ENCODE results near the gene FGF2. TPM values are rescaled to one million over a fixed set of nuclear protein-coding genes. Genes with fewer than 3 reads are reported as not detected.

Gene FGF2
- total RNA-seq, 1 experiment from 2014 or later, result 3.8 TPM

DNA sequence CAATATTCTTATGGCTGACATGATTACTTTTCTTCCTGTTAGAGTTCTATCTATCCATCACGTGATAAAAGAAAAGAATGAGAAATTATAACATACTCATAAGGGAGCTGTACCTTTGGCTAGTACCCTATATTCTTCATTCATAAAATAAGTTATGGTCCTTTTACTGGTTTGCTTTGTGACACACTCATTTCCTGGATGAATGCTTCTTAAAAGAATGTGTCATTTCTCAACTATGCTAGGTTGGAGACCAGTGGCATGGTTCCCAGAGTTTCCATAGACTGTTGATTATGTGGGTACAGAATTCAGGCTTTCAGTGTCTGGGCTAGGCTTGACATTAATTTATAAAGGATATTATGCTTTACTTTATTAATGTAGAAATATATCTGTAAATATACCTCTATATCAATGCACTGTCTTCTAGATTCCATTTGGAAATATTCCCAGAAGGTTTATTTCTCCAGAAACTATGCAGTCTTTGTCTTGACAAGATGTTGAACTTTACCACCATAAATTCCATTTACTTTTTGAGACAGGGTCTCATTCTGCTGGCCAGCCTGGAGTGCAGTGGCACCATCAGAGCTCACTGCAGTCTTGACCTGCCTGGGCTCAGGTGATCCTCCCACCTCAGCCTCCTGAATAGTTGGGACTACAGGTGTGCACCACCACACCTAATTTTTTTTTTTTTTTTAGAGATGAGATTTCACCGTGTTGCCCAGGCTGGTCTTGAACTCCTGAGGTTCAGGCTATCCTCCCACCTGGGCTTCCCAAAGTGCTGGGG lies 71.9 kb downstream of the FGF2 start:
- ChIA-PET RAD21 (ENCODE audit: low non-redundant PET in 1 of 2, low total read pairs in 2 of 2, uncharacterized antibody in 2 of 2, unreplicated experiment in 2 of 2) (no interaction called here), CTCF (no interaction called here), POLR2A (no interaction called here)
- H3K27me3 ChIP-seq (ENCODE audit: insufficient read depth, low read length), result no peaks in the 10 kb centered on the region
- DNase-seq (ENCODE audit: low read depth, low spot score) (peak; percentile 82), ATAC-seq (peak; percentile 94)
- H3K4me2 ChIP-seq (ENCODE audit: low read length), result peak overlapping the region; percentile 68
- H3K36me3 ChIP-seq (ENCODE audit: control insufficient read depth in 1 of 2, insufficient read depth in 2 of 2, low read length in 2 of 2), result no peaks in the 10 kb centered on the region
- 0 out of 2 replicates have a peak overlapping the region, but pooled peaks have one; percentile 13 for H3K9ac ChIP-seq (ENCODE audit: low read length)
- H3K4me1 ChIP-seq (ENCODE audit: control insufficient read depth in 1 of 2, insufficient read depth in 2 of 2, low read length in 2 of 2), result peaks cover 10 to 23% of the 10 kb centered on the region in 2 experiments
- peak overlapping the region; percentile 46; the same call in 1 of the 2 replicates for H3K27ac ChIP-seq (ENCODE audit: low read depth, low read length)
- H3K4me3 ChIP-seq (replicated peaks in 1 of 2; ENCODE audit: low read depth in 1 of 2, low read length in 2 of 2), result peak overlapping the region in 1 of 2 experiments; percentile 26; a peak in 1 of 4 replicates
- no peak overlapping the region for H2AFZ ChIP-seq (ENCODE audit: low read depth, low read length, poor library complexity, severe bottlenecking)
- H3K9me2 ChIP-seq (ENCODE audit: insufficient read depth), result no peaks in the 10 kb centered on the region
- BruUV-seq (replicated peaks), result no TSS peak
- intact Hi-C loops (cut with micrococcal nuclease), result no loop called here
- H3K9me3 ChIP-seq (ENCODE audit: control insufficient read depth in 1 of 2, insufficient read depth in 1 of 2, low read depth in 1 of 2, low read length in 2 of 2), result no peaks in the 10 kb centered on the region
- no peaks in the 10 kb centered on the region for H3K79me2 ChIP-seq (ENCODE audit: insufficient read depth, low read length)
- H4K20me1 ChIP-seq (ENCODE audit: insufficient read depth), result no peaks in the 10 kb centered on the region
- TF ChIP-seq RAD21 (IDR thresholded peaks at IDR 0.05; ENCODE audit: low read depth) (0 out of 2 replicates have a peak, but pooled peaks have one; percentile 18), CEBPB (IDR thresholded peaks at IDR 0.05; ENCODE audit: low read depth) (peak; percentile 71; the same call in 1 of the 2 replicates), EGR1 (IDR thresholded peaks at IDR 0.05; ENCODE audit: low read depth) (no peak), YY1 (IDR thresholded peaks at IDR 0.05; ENCODE audit: extremely low read depth, insufficient replicate concordance, low read depth, low read length) (no peak), CBX3 (IDR thresholded peaks at IDR 0.05; ENCODE audit: low read depth) (peak; percentile 91; the same call in 1 of the 2 replicates), ELF1 (IDR thresholded peaks at IDR 0.05; ENCODE audit: borderline replicate concordance, low read depth) (no peak), POLR2A (IDR thresholded peaks at IDR 0.05; ENCODE audit: borderline replicate concordance, extremely low read depth, insufficient read depth, insufficient read length) (no peak), REST (IDR thresholded peaks at IDR 0.05; ENCODE audit: low read depth) (no peak), TCF7L2 (IDR thresholded peaks at IDR 0.05; ENCODE audit: borderline replicate concordance, extremely low read depth, insufficient read depth, insufficient read length) (no peak), JUND (IDR thresholded peaks at IDR 0.05) (peak; percentile 93), ZFX (IDR thresholded peaks at IDR 0.05) (no peak), CTCF (IDR thresholded peaks at IDR 0.05 in 2 of 3, conservative IDR thresholded peaks at IDR 0.05 in 1 of 3; ENCODE audit: borderline replicate concordance in 1 of 3, insufficient read depth in 1 of 3, low read depth in 2 of 3, low read length in 2 of 3) (no peak), SIN3A (IDR thresholded peaks at IDR 0.05; ENCODE audit: low read depth) (peak; percentile 54), POLR2AphosphoS5 (IDR thresholded peaks at IDR 0.05; ENCODE audit: low read depth, low read length) (peak; percentile 14; the same call in 1 of the 2 replicates), EZH2phosphoT487 (IDR thresholded peaks at IDR 0.05; ENCODE audit: borderline replicate concordance) (no peak), ATF3 (IDR thresholded peaks at IDR 0.05) (no peak), SRF (IDR thresholded peaks at IDR 0.05; ENCODE audit: low read depth) (peak; percentile 33; the same call in 1 of the 2 replicates), MAX (IDR thresholded peaks at IDR 0.05) (peak; percentile 38; the same call in 1 of the 2 replicates), FOSL1 (IDR thresholded peaks at IDR 0.05; ENCODE audit: low read depth) (peak; percentile 90), ZNF274 (IDR thresholded peaks at IDR 0.05; ENCODE audit: low read depth, low read length) (no peak)

Measured in HCT116 (cell line).